GM12878 (cell line): Measurements from ENCODE around the gene ATAD5. TPM values are rescaled to one million over a fixed set of nuclear protein-coding genes. Genes with fewer than 3 reads are reported as not detected.

Experiments used
- ATAC-seq: fragments of 200-7000 bp; cut with Tn5 transposase; 3 replicates; pipeline ENCODE4 v1.9.1; 2020; ENCODE audit warnings: mild to moderate bottlenecking, moderate library complexity
- BruUV-seq: library from RNA; stranded (reverse); fragments of 400-500 nt; replicated peaks from 2 replicates; lab custom pipeline; 2021; lab: Mats Ljungman, UMichigan
- CTCF ChIA-PET: fragments of 300-600 bp; sonication (Branson Sonifier 250); formaldehyde crosslinking; extraction: SDS; loops from one replicate; lab custom pipeline; 2021; ENCODE audit warnings: inconsistent platforms; lab: Yijun Ruan, JAX
- POLR2A ChIA-PET: fragments of 350-600 bp; formaldehyde crosslinking; extraction: SDS; loops from one replicate; lab custom pipeline; 2021; ENCODE audit warnings: inconsistent platforms; lab: Charles Lee
- RAD21 ChIA-PET: fragments of 300-600 bp; sonication (Branson Sonifier 250); formaldehyde crosslinking; loops from one replicate; lab custom pipeline; 2023; ENCODE audit warnings: antibody characterized with exemption; ENCODE audit not compliant: unreplicated experiment; lab: Charles Lee
- SMC1A ChIA-PET: fragments of 300-600 bp; sonication (Branson Sonifier 250); formaldehyde crosslinking; loops from one replicate; lab custom pipeline; 2023; ENCODE audit not compliant: unreplicated experiment, uncharacterized antibody; lab: Charles Lee
- DNase-seq: peaks from one replicate; pipeline ENCODE4 v3.0.0-alpha.2; 2011; ENCODE audit warnings: low read depth, low spot score
- FAIRE-seq: peaks from 3 replicates; lab custom pipeline; 2011; peaks lifted over from hg19 to GRCh38; lab: Jason Lieb, UNC
- H2AFZ ChIP-seq: 2 replicates; pipeline ENCODE4 v1.6.0; 2011; ENCODE audit warnings: low read depth, low read length, control low read depth; ENCODE audit not compliant: control insufficient read depth
- H3K27ac ChIP-seq: 2 replicates; pipeline ENCODE4 v1.5.1; 2011; ENCODE audit warnings: control low read depth; ENCODE audit not compliant: control insufficient read depth, insufficient read depth
- H3K27me3 ChIP-seq, 2 experiments: replicated peaks in 1 of 2; 2 replicates each; pipeline versions ENCODE4 v1.6.0 to v1.6.1; 2011; ENCODE audit warnings: low read length in 1 of 2; ENCODE audit not compliant: control insufficient read depth in 2 of 2, insufficient read depth in 2 of 2
- H3K36me3 ChIP-seq, 2 experiments: 2 replicates each; pipeline ENCODE4 v1.5.1; 2011; ENCODE audit warnings: low read length in 1 of 2; ENCODE audit not compliant: control insufficient read depth in 2 of 2, insufficient read depth in 2 of 2
- H3K4me1 ChIP-seq: 2 replicates; pipeline ENCODE4 v1.6.1; 2011; ENCODE audit warnings: mild to moderate bottlenecking, low read length, moderate library complexity, mixed read lengths; ENCODE audit not compliant: control insufficient read depth, insufficient read depth
- H3K4me2 ChIP-seq: 2 replicates; pipeline ENCODE4 v1.6.0; 2011; ENCODE audit warnings: control low read depth; ENCODE audit not compliant: control insufficient read depth, insufficient read depth
- H3K4me3 ChIP-seq: fragments of 200-600 bp; sonication (generic); 2 replicates; pipeline ENCODE4 v1.5.1; 2016
- H3K79me2 ChIP-seq: 2 replicates; pipeline ENCODE4 v1.6.0; 2011; ENCODE audit warnings: low read length; ENCODE audit not compliant: control insufficient read depth, insufficient read depth
- H3K9ac ChIP-seq: 2 replicates; pipeline ENCODE4 v1.8.0; 2011; ENCODE audit warnings: low read length, control low read depth, mixed read lengths; ENCODE audit not compliant: control insufficient read depth, insufficient read depth
- H3K9me3 ChIP-seq: replicated peaks from 3 replicates; pipeline ENCODE4 v1.5.1; 2011; ENCODE audit warnings: mild to moderate bottlenecking, low read length; ENCODE audit not compliant: control insufficient read depth, insufficient read depth
- H4K20me1 ChIP-seq: 2 replicates; pipeline ENCODE4 v1.6.0; 2011; ENCODE audit not compliant: control insufficient read depth, insufficient read depth
- BCL11A ChIP-seq: IDR thresholded peaks from 2 replicates; pipeline ENCODE4 v1.6.1; 2011; ENCODE audit warnings: low read depth, low read length
- HDGF ChIP-seq: fragments of 450-650 bp; IDR thresholded peaks from 2 replicates; pipeline ENCODE4 v1.6.1; 2016; ENCODE audit warnings: antibody characterized with exemption
- KDM1A ChIP-seq: fragments of 200-600 bp; sonication (generic); IDR thresholded peaks from 2 replicates; pipeline ENCODE4 v1.6.1; 2016; ENCODE audit warnings: borderline replicate concordance
- PAX8 ChIP-seq: fragments of 450-650 bp; IDR thresholded peaks from 2 replicates; pipeline ENCODE4 v1.6.1; 2017; ENCODE audit warnings: mild to moderate bottlenecking, moderate library complexity
- STAT3 ChIP-seq: IDR thresholded peaks from 2 replicates; pipeline ENCODE4 v1.6.1; 2011; ENCODE audit warnings: low read depth, low read length, improper control_type of control experiment
- WGBS: methylation state at CpG from one replicate; pipeline ENCODE4 v1.1.6; 2016; ENCODE audit warnings: low lambda C conversion rate; ENCODE audit not compliant: insufficient replicate concordance, insufficient coverage; ENCODE audit errors: missing lambda C conversion rate; 5-methylcytosine and 5-hydroxymethylcytosine counted together
- in situ Hi-C: fragments of 300-500 bp; cut with MboI; formaldehyde crosslinking; loops from 9 replicates; pipeline ENCODE4 v1.14.3; 2018; ENCODE audit warnings: mixed read lengths
- intact Hi-C: fragments of 100-400 bp; cut with micrococcal nuclease; formaldehyde crosslinking; loops from one replicate; pipeline ENCODE4 v1.14.2; 2022; ENCODE audit not compliant: unreplicated experiment
- polyA plus RNA-seq, 11 experiments: library from polyadenylated mRNA; depleted of rRNA in 4 of 11; unstranded in 6 of 11; stranded (reverse) in 5 of 11; fragments of >200 nt; fragmentation: Nextera tagmentation in 4 of 11; fragmentation: Illumina TruSeq in 1 of 11; extraction: Ambion mirVana in 4 of 11; extraction: Trizol in 1 of 11; gene quantifications; 1 replicate in 1 of 11; 2 replicates in 10 of 11; pipeline versions ENCODE4 v1.2.1 to v1.2.3, GENCODE V29; 2011 to 2016; ENCODE audit warnings: inconsistent platforms in 2 of 11, missing spikeins in 2 of 11, low read depth in 1 of 11
- total RNA-seq, 4 experiments: library from RNA; depleted of rRNA in 3 of 4; stranded (reverse); fragments of >200 nt in 3 of 4; fragmentation: Illumina TruSeq in 1 of 4; extraction: Trizol in 1 of 4; gene quantifications; 2 replicates each; pipeline versions ENCODE4 v1.2.1 to v1.2.3, GENCODE V29; 2013 to 2021
- TF ChIP-seq, protein P1 (sequence below): fragments of 450-650 bp; conservative IDR thresholded peaks from 2 replicates; pipeline ENCODE4 v1.6.1; 2017; ENCODE audit warnings: mild to moderate bottlenecking, moderate library complexity

ATAD5 gene
- total and polyA plus RNA-seq, 10 of the 15 experiments (the other 5 are each of a cell fraction or from before 2014, with no cell fraction given) = 3.8 to 19.7 (median 13.2) TPM

GRCh38 chr17:30920282-30920681 is 88.5 kb downstream of the ATAD5 start:
- CTCF ChIA-PET = no interaction called here
- Histone ChIP-seq H4K20me1 (no peaks in the 10 kb centered on the region), H2AFZ (no peak overlapping the region), H3K27me3 (peaks cover 0 to 2% of the 10 kb centered on the region in 2 experiments; a peak in 2 of 4 replicates), H3K9me3 (no peaks in the 10 kb centered on the region), H3K4me2 (no peak overlapping the region), H3K36me3 (no peaks in the 10 kb centered on the region), H3K27ac (no peak overlapping the region), H3K79me2 (no peaks in the 10 kb centered on the region), H3K4me1 (no peaks in the 10 kb centered on the region; the same call in 1 of the 2 replicates), H3K9ac (no peak overlapping the region), H3K4me3 (no peak overlapping the region)
- ATAC-seq (no peak), DNase-seq (no peak), FAIRE-seq (no peak)
- no peak for TF ChIP-seq HDGF
- TF ChIP-seq, protein P1, sequence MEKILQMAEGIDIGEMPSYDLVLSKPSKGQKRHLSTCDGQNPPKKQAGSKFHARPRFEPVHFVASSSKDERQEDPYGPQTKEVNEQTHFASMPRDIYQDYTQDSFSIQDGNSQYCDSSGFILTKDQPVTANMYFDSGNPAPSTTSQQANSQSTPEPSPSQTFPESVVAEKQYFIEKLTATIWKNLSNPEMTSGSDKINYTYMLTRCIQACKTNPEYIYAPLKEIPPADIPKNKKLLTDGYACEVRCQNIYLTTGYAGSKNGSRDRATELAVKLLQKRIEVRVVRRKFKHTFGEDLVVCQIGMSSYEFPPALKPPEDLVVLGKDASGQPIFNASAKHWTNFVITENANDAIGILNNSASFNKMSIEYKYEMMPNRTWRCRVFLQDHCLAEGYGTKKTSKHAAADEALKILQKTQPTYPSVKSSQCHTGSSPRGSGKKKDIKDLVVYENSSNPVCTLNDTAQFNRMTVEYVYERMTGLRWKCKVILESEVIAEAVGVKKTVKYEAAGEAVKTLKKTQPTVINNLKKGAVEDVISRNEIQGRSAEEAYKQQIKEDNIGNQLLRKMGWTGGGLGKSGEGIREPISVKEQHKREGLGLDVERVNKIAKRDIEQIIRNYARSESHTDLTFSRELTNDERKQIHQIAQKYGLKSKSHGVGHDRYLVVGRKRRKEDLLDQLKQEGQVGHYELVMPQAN = no peak
- TF ChIP-seq PAX8 = no peak
- TF ChIP-seq KDM1A = no peak
- no peak for TF ChIP-seq BCL11A
- no peak for TF ChIP-seq STAT3
- WGBS = 86% methylated on average over 4 of the region's 4 CpGs
- intact Hi-C loops (no loop called here), in situ Hi-C loops (no loop called here)
- RAD21 ChIA-PET = no interaction called here
- POLR2A ChIA-PET = no interaction called here
- BruUV-seq = no TSS peak
- SMC1A ChIA-PET = no interaction called here
